DOHH2 (cell line): Measurements from ENCODE around the gene AMPD1.

ENCODE experiments used
- H3F3A ChIP-seq: fragments of 200-600 bp; sonication (generic), shearing (Covaris generic); 2 replicates; pipeline ENCODE4 v1.6.0; 2016; ENCODE audit warnings: antibody characterized with exemption, mild to moderate bottlenecking; ENCODE audit not compliant: control insufficient read depth, insufficient read depth
- H3K27ac ChIP-seq: fragments of 200-600 bp; sonication (generic); 2 replicates; pipeline ENCODE4 v1.5.1; 2014; ENCODE audit warnings: low read depth, mild to moderate bottlenecking, low read length, moderate library complexity
- H3K27me3 ChIP-seq: fragments of 200-600 bp; sonication (generic); 2 replicates; pipeline ENCODE4 v1.6.1; 2014; ENCODE audit warnings: mild to moderate bottlenecking, low read length, mixed read lengths; ENCODE audit not compliant: control insufficient read depth
- H3K36me3 ChIP-seq: fragments of 200-600 bp; sonication (generic); 2 replicates; pipeline ENCODE4 v1.6.1; 2014; ENCODE audit warnings: mild to moderate bottlenecking, low read length, moderate library complexity, mixed read lengths; ENCODE audit not compliant: control insufficient read depth
- H3K4me1 ChIP-seq: fragments of 200-600 bp; sonication (generic); 2 replicates; pipeline ENCODE4 v1.6.1; 2014; ENCODE audit warnings: mild to moderate bottlenecking, low read length, mixed read lengths; ENCODE audit not compliant: control insufficient read depth
- H3K4me2 ChIP-seq: fragments of 200-600 bp; sonication (generic); 2 replicates; pipeline ENCODE4 v1.6.0; 2014; ENCODE audit warnings: mild to moderate bottlenecking, low read length, moderate library complexity
- H3K4me3 ChIP-seq: fragments of 200-600 bp; sonication (generic); 2 replicates; pipeline ENCODE4 v1.5.1; 2014; ENCODE audit warnings: mild to moderate bottlenecking, low read length, mixed read lengths
- H3K79me2 ChIP-seq: fragments of 200-600 bp; sonication (generic); 2 replicates; pipeline ENCODE4 v1.6.1; 2014; ENCODE audit warnings: mild to moderate bottlenecking, low read length, mixed read lengths; ENCODE audit not compliant: control insufficient read depth
- H3K9me2 ChIP-seq: fragments of 200-600 bp; sonication (generic); replicated peaks from 2 replicates; pipeline ENCODE4 v1.6.1; 2014; ENCODE audit warnings: mild to moderate bottlenecking, low read length, mixed read lengths; ENCODE audit not compliant: control insufficient read depth
- H3K9me3 ChIP-seq: fragments of 200-600 bp; sonication (generic); 2 replicates; pipeline ENCODE4 v1.6.1; 2014; ENCODE audit warnings: antibody characterized with exemption, low read length, mixed read lengths; ENCODE audit not compliant: control insufficient read depth, insufficient read depth
- H4K20me1 ChIP-seq: fragments of 200-600 bp; sonication (generic); 2 replicates; pipeline ENCODE4 v1.6.0; 2014; ENCODE audit warnings: low read depth, mild to moderate bottlenecking, antibody characterized with exemption, low read length, moderate library complexity; ENCODE audit not compliant: control insufficient read depth, insufficient read depth
- CTCF ChIP-seq: fragments of 200-600 bp; sonication (generic); IDR thresholded peaks from one replicate; pipeline ENCODE4 v1.5.1; 2014; ENCODE audit warnings: antibody characterized with exemption, mild to moderate bottlenecking, low read depth, low read length; ENCODE audit not compliant: poor library complexity, severe bottlenecking
- EZH2phosphoT487 ChIP-seq: fragments of 200-600 bp; sonication (generic); IDR thresholded peaks from 2 replicates; pipeline ENCODE4 v1.6.1; 2017; ENCODE audit warnings: borderline replicate concordance, mild to moderate bottlenecking, antibody characterized with exemption, low read length, moderate library complexity, mixed read lengths

AMPD1 gene

GRCh38 chr1:114723457-114723856, 28.1 kb upstream of the AMPD1 start:
- no peaks in the 10 kb centered on the region for H3K27me3 ChIP-seq
- H3K9me3 ChIP-seq, result no peaks in the 10 kb centered on the region
- no peak overlapping the region for H3K4me2 ChIP-seq
- H3K4me3 ChIP-seq, result no peak overlapping the region
- no peaks in the 10 kb centered on the region for H3K4me1 ChIP-seq
- no peak overlapping the region for H3K27ac ChIP-seq
- H4K20me1 ChIP-seq, result no peaks in the 10 kb centered on the region
- TF ChIP-seq EZH2phosphoT487 (no peak), CTCF (no peak)
- H3K9me2 ChIP-seq, result no peaks in the 10 kb centered on the region
- H3F3A ChIP-seq, result peaks cover 21% of the 10 kb centered on the region
- no peaks in the 10 kb centered on the region for H3K79me2 ChIP-seq
- H3K36me3 ChIP-seq, result peaks cover 97% of the 10 kb centered on the region

- no peaks in the 10 kb centered on the region for H3K27me3 ChIP-seq
- H3K9me3 ChIP-seq, result no peaks in the 10 kb centered on the region
- no peak for TF ChIP-seq EZH2phosphoT487
- no peak for TF ChIP-seq CTCF
- no peaks in the 10 kb centered on the region for H4K20me1 ChIP-seq
- H3K4me1 ChIP-seq, result peaks cover 15% of the 10 kb centered on the region
- peaks cover 15% of the 10 kb centered on the region for H3K79me2 ChIP-seq
- H3K27ac ChIP-seq, result no peak overlapping the region
- peaks cover 94% of the 10 kb centered on the region for H3K36me3 ChIP-seq
- H3K4me3 ChIP-seq, result no peak overlapping the region
- H3K4me2 ChIP-seq, result no peak overlapping the region
- no peaks in the 10 kb centered on the region for H3K9me2 ChIP-seq
- peaks cover 37% of the 10 kb centered on the region for H3F3A ChIP-seq
Observed at GRCh38 chr1:114720492-114720891, 25.1 kb upstream of the AMPD1 start.

- H3K36me3 ChIP-seq, result peaks cover 90% of the 10 kb centered on the region
- no peaks in the 10 kb centered on the region for H3K9me3 ChIP-seq
- H3K27me3 ChIP-seq, result no peaks in the 10 kb centered on the region
- H3F3A ChIP-seq, result peaks cover 37% of the 10 kb centered on the region
- H3K4me3 ChIP-seq, result no peak overlapping the region
- no peak overlapping the region for H3K27ac ChIP-seq
- H4K20me1 ChIP-seq, result no peaks in the 10 kb centered on the region
- TF ChIP-seq EZH2phosphoT487 (no peak), CTCF (no peak)
- H3K4me2 ChIP-seq, result no peak overlapping the region
- peaks cover 20% of the 10 kb centered on the region for H3K4me1 ChIP-seq
- no peaks in the 10 kb centered on the region for H3K9me2 ChIP-seq
- H3K79me2 ChIP-seq, result peaks cover 22% of the 10 kb centered on the region
Observed at GRCh38 chr1:114719424-114719787, 24.1 kb upstream of the AMPD1 start.

GRCh38 chr1:114718661-114719423, 23.5 kb upstream of the AMPD1 start:
- peaks cover 91% of the 10 kb centered on the region for H3K36me3 ChIP-seq
- no peaks in the 10 kb centered on the region for H3K27me3 ChIP-seq
- peaks cover 37% of the 10 kb centered on the region for H3F3A ChIP-seq
- no peaks in the 10 kb centered on the region for H3K9me2 ChIP-seq
- TF ChIP-seq CTCF (no peak), EZH2phosphoT487 (no peak)
- no peak overlapping the region for H3K27ac ChIP-seq
- no peaks in the 10 kb centered on the region for H3K9me3 ChIP-seq
- H4K20me1 ChIP-seq, result no peaks in the 10 kb centered on the region
- H3K4me1 ChIP-seq, result peaks cover 20% of the 10 kb centered on the region
- no peak overlapping the region for H3K4me2 ChIP-seq
- peaks cover 28% of the 10 kb centered on the region for H3K79me2 ChIP-seq
- H3K4me3 ChIP-seq, result no peak overlapping the region
